ENCODE measurements around the gene NUS1.

DNA sequence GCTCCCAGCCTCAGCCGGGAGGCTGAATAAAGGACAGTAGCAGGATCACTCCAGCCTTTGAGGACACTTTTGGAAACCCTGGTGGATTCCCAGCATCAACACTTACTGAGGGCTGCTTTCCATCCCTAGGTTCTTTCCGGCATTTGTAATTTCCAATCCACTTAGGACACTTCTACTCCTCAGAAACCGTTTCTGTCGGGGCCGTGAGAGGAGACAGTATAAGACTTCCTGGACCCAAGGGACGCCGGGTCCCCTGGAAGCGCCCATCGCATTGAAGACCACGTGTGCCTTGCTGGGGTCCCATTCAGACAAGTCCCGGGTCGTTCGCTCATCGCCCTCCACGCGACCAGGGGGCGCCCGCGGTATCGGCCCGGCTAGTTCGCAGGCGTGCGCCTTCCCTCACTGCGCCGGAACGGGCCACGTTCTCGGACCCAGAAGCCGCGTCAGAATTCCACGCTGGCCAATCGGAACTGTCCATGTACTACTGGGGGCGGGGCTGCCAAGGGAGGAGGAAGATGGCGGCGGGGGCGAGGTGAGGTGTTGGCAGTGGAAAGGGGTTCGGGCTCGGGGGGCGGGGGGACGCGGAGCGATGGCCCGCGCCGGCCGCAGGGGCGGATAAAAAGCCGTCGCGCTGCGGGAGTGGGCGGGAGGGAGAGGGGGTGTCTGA is at the start of gene NUS1:
- TF ChIP-seq, protein P1, sequence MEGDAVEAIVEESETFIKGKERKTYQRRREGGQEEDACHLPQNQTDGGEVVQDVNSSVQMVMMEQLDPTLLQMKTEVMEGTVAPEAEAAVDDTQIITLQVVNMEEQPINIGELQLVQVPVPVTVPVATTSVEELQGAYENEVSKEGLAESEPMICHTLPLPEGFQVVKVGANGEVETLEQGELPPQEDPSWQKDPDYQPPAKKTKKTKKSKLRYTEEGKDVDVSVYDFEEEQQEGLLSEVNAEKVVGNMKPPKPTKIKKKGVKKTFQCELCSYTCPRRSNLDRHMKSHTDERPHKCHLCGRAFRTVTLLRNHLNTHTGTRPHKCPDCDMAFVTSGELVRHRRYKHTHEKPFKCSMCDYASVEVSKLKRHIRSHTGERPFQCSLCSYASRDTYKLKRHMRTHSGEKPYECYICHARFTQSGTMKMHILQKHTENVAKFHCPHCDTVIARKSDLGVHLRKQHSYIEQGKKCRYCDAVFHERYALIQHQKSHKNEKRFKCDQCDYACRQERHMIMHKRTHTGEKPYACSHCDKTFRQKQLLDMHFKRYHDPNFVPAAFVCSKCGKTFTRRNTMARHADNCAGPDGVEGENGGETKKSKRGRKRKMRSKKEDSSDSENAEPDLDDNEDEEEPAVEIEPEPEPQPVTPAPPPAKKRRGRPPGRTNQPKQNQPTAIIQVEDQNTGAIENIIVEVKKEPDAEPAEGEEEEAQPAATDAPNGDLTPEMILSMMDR (optimal IDR thresholded peaks at IDR 0.05 in 1 of 3, IDR thresholded peaks at IDR 0.05 in 1 of 3, conservative IDR thresholded peaks at IDR 0.05 in 1 of 3; ENCODE audit: extremely low read depth in 1 of 3, insufficient read depth in 2 of 3, low read length in 3 of 3) = peak; percentile 67 to 94 (median 84)
- no peak for TF ChIP-seq EZH2 (IDR thresholded peaks at IDR 0.05; ENCODE audit: low read length)

Data from keratinocyte (primary cell).